Measurements from ENCODE around the gene SLC34A1. TPM values are rescaled to one million over a fixed set of nuclear protein-coding genes. Genes with fewer than 3 reads are reported as not detected.
A peak's percentile ranks its signal among the peaks of the same experiment; 100 is the strongest.

SLC34A1 gene
- total RNA-seq, 4 donors from 2014 or later = not detected

- TF ChIP-seq POLR2A (IDR thresholded peaks at IDR 0.05) (no peak), CTCF (IDR thresholded peaks at IDR 0.05) (no peak)
- no peak within 1 kb of the TSS for H3K27ac ChIP-seq
- H3K4me1 ChIP-seq = peaks cover 0 to 25% of the 10 kb centered on the region in 2 donors
- no peak within 1 kb of the TSS for H3K4me3 ChIP-seq
- H3K27me3 ChIP-seq = peaks cover 39 to 40% of the 10 kb centered on the region in 2 donors
- intact Hi-C loops (cut with DNase I; ENCODE audit: low total_unique reads) = loop anchor here (5.0 kb wide), 1 partner anchor 52 kb away; no protein-coding TSS in a partner anchor
- no peaks in the 10 kb centered on the region for H3K9me3 ChIP-seq
- no peak for DNase-seq
- no peaks in the 10 kb centered on the region for H3K36me3 ChIP-seq
Measured at GRCh38 chr5:177399997-177400868, 16.0 kb downstream of the SLC34A1 start, which contains the start of gene PFN3. Gene PFN3 (minus strand): TSS chr5:177400661. CDS start chr5:177400576, 85 bp downstream.

- no peaks in the 10 kb centered on the region for H3K9me3 ChIP-seq
- H3K27ac ChIP-seq = no peak overlapping the region
- H3K36me3 ChIP-seq = no peaks in the 10 kb centered on the region
- no peak overlapping the region for H3K4me3 ChIP-seq
- peaks cover 39 to 40% of the 10 kb centered on the region in 2 donors for H3K27me3 ChIP-seq
- peak in 1 of 2 donors; percentile 45 for DNase-seq
- H3K4me1 ChIP-seq = peaks cover 0 to 25% of the 10 kb centered on the region in 2 donors
- intact Hi-C loops (cut with DNase I; ENCODE audit: low total_unique reads) = loop anchor here (5.0 kb wide), 1 partner anchor 50 kb away; no protein-coding TSS in a partner anchor
- no peak for TF ChIP-seq POLR2A (IDR thresholded peaks at IDR 0.05)
- TF ChIP-seq CTCF (IDR thresholded peaks at IDR 0.05) = peak; percentile 12 to 43 (median 28)
Measured at GRCh38 chr5:177402271-177403043, 18.2 kb downstream of the SLC34A1 start.

GRCh38 chr5:177403102-177403791 is 19.0 kb downstream of the SLC34A1 start:
- no peak for DNase-seq
- TF ChIP-seq POLR2A (IDR thresholded peaks at IDR 0.05) (no peak), CTCF (IDR thresholded peaks at IDR 0.05) (no peak)
- peaks cover 39 to 40% of the 10 kb centered on the region in 2 donors for H3K27me3 ChIP-seq
- intact Hi-C loops (cut with DNase I; ENCODE audit: low total_unique reads) = loop anchor here (5.0 kb wide), 1 partner anchor 49 kb away; no protein-coding TSS in a partner anchor
- H3K9me3 ChIP-seq = no peaks in the 10 kb centered on the region
- peak overlapping the region; percentile 33 to 38 for H3K4me3 ChIP-seq
- H3K4me1 ChIP-seq = peaks cover 0 to 25% of the 10 kb centered on the region in 2 donors
- H3K27ac ChIP-seq = no peak overlapping the region
- H3K36me3 ChIP-seq = no peaks in the 10 kb centered on the region

GRCh38 chr5:177403792-177404640 is 19.8 kb downstream of the SLC34A1 start:
- peak; percentile 80 to 84 for DNase-seq
- TF ChIP-seq CTCF (IDR thresholded peaks at IDR 0.05) (peak; percentile 64 to 84 (median 79)), POLR2A (IDR thresholded peaks at IDR 0.05) (peak in 1 of 2 donors; percentile 15)
- peak overlapping the region; percentile 33 to 38 for H3K4me3 ChIP-seq
- H3K4me1 ChIP-seq = peaks cover 0 to 25% of the 10 kb centered on the region in 2 donors
- intact Hi-C loops (cut with DNase I; ENCODE audit: low total_unique reads) = loop anchor here (5.0 kb wide), 1 partner anchor 48 kb away; no protein-coding TSS in a partner anchor
- no peaks in the 10 kb centered on the region for H3K9me3 ChIP-seq
- peaks cover 36 to 39% of the 10 kb centered on the region in 2 donors for H3K27me3 ChIP-seq
- H3K27ac ChIP-seq = no peak overlapping the region
- no peaks in the 10 kb centered on the region for H3K36me3 ChIP-seq

Measured in uterus (tissue), 4 donors.